Activated T-cell treated with anti-CD3 and anti-CD28 coated beads for 48 hours (primary cell): ENCODE data around the gene TMEM141.

ENCODE experiments used
- DNase-seq: peaks from one replicate; pipeline ENCODE4 v3.0.0-alpha.2; 2020; ENCODE audit warnings: low read depth

Gene TMEM141

DNA sequence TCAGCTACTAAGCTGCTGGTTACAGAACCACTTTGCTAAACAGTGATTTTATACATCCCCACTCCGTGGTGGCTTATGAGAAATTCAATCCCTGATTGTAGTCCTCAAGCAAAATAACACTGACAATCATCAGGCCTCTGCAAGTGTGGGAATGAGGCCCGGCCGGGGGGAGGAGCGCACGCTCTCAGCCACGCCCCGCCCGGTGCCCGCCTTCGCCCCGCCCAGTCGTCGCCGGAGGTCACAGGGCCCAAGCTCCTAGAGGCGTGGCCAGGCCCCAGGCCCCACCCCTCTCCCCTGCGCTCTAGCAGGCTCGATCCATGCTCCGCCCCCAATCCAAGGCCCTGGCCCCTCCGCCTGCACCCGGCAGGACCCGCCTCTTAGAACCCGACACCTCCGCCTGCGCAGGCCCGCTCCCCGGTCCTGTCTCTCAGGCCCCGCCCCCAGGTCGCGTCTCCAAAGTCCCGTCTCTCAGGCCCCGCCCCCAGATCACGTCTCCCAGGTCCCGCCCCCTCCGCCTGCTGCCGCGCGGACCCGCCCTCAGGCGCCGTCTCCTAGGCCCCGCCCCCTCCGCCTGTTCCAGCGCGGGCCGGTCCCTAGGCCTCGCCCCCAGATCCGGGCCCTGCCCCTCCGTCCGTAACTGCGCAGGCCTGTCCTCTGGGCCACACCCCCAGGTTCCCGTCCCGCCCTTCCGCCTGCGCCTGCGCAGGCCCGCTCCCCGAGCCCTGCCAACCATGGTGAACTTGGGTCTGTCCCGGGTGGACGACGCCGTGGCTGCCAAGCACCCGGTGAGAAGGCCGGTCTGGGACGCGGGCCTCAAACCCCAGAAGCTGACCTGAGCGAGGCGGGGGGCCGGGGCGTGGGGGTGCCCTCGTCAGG, at the start of gene TMEM141:
TMEM141 (plus strand) TSS at position 705 of the 876 bp plus-strand sequence; CDS start at position 732, 27 bp downstream.
- DNase-seq = peak; percentile 100

- DNase-seq = no peak
These were observed 49.1 kb upstream of the TMEM141 start for GRCh38 chr9:136741883-136742571.

DNA sequence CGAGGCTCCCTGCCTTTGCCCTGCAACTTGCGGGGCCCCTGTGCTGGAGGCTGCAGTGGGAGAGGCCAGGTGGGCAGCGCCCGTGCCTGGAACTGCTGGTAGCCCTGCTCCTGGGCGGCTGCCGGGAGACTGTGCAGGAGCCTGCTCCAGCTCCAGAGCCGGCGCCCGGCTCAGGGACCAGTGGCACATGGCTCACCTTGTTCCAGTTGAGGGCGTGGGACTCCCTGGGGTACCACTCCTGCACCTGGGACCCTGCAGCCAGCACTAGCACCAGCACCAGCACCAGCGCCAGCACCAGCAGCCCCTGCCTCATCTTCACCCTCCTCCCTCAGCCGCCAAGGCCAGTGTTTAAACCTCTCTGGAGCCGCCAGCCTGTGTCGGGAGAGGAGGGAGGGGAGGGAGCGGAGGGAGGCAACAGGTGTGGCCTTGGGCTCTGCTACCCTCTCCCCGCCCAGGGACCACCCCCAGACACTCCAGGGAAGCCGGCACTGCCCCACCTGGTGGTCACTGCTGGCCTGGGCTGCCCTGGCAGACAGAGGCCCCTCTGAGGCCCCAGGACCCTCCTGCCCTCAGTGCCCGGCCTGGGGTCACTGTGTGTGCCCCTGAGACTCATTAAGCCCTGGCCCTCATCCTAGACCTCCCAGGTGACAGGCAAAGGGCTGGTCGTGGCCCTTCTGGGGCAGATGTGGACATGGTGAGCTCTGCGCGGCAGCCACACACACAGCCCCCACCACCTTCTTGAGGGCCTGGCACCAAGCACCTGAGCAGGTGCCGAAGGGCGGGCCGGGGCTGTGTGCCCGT, 48.4 kb upstream of the TMEM141 start, which contains the start of gene LCN10:
LCN10 (minus strand) TSS at position 350 of the 801 bp plus-strand sequence; CDS start at position 313, 37 bp downstream.
- DNase-seq = no peak

- no peak for DNase-seq
These were observed 47.4 kb upstream of the TMEM141 start for GRCh38 chr9:136743639-136744211.

DNA sequence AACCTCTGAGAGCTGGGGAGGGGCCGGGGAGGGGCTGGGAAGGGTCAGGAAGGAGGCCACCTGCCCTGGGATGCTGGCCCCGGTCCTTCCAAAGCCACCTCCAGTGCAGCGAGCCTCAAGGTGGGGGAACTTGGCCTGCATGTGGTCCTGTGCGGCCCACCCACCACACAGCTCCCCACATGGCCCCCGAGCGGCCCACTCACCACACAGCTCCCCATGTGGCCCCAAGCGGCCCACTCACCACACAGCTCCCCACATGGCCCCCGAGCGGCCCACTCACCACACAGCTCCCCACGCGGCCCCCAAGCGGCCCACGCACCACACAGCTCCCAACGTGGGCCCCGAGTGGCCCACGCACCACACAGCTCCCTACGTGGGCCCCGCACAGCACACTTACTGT, 46.4 kb upstream of the TMEM141 start:
- DNase-seq = no peak

DNA sequence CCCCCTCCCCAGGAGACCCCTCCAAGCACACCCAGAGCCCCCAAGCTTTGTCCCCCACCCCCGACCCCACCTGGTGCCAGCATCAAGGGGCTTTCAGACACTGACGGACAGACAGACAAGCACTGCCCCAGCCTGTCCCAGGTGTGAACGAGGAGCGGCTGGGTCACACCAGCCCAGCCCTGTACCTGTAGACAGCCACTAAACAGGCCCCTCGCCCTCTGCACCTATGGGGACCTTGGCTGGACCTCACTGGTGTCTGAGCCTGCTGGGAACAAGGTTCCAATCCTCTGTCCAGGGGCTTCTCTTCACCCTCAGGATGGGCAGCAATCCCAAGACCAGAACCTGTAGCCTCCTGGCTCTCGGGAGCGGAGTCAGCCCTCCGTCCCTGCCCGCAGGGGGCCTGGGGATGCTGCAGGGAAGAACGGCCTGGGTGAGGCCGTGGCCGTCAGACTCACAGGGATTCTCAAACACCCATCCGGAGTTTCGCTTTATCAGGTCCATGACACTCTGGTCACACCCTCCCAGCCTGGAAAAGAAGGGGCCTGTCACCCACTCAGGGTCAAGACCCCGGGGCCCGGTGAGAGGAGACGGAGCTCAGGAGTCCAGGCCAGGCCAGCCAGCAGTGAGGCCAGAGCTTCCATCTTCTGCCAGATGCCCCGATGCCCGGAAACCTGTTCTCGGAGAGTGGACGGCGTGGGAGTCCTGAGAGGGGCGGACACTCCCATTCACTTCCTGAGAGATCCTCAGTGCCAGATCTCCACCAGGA, 45.6 kb upstream of the TMEM141 start:
- DNase-seq = no peak

- DNase-seq = no peak
These were observed 45.0 kb upstream of the TMEM141 start for GRCh38 chr9:136746155-136746490.

- no peak for DNase-seq
These were observed 44.5 kb upstream of the TMEM141 start for GRCh38 chr9:136746621-136747020.

- no peak for DNase-seq
These were observed 43.7 kb upstream of the TMEM141 start for GRCh38 chr9:136747161-136748060.

DNA sequence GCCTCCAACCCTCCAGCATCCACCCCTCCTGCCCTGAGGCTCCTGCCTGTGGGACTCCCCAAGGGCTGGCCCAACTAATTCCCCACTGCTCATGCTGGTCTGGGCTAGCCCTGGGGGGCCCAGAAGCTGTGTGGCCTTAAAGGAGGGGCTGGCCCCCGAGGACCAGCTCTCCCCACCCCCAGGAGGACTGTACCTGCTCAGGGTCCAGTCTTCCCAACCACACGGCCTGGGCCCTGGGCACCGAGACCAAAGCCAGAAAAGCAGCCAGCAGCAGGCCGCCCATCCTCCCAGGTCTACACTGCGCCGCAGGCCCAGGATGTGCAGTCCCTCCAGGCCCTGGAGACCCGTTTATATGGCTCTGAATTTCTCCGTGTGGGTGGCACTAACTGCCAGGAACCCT, 42.9 kb upstream of the TMEM141 start, which contains the start of gene LCN6:
LCN6 (minus strand) TSS at position 325 of the 400 bp plus-strand sequence; CDS start at position 283, 42 bp downstream.
- no peak for DNase-seq

GRCh38 chr9:136748666-136749611, 42.2 kb upstream of the TMEM141 start:
- no peak for DNase-seq

GRCh38 chr9:136750526-136750925, 40.6 kb upstream of the TMEM141 start:
- no peak for DNase-seq

DNA sequence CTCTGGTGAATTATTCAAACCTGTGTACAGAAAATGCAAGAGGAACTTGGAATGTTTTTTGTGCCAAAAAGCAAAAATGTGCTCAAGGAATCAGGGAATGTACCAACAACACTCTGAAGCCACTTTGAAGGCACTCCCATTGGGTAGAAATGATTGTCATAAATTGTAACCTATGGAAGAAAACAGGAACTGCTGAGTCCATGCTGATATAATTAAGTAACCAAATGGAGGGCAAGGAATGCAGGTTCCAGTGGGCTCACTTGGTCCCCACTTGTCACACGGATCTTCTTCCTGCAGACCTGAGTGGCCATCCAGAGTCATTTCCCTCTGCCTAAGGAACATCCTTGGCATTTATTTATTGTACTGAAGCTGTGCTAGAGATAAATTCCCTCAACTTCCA, 39.9 kb upstream of the TMEM141 start:
- no peak for DNase-seq

DNA sequence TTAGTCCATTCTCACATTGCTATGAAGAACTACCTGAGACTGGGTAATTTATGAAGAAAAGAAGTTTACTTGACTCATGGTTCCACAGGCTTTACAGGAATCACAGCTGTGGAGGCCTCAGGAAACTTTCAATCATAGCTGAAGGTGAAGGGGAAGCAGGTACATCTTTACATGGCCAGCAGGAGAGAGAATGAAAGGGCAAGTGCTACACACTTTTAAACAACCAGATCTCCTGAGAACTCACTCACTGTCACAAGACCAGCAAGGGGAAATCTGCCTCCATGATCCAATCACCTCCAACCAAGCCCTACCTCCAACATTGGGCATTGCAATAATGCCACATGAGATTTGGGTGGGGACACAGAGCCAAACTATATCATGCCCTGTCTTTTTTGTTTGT, 39.3 kb upstream of the TMEM141 start:
- no peak for DNase-seq

- no peak for DNase-seq
These were observed 37.6 kb upstream of the TMEM141 start for GRCh38 chr9:136753371-136754058.

- no peak for DNase-seq
These were observed 37.0 kb upstream of the TMEM141 start for GRCh38 chr9:136754059-136754572.

GRCh38 chr9:136754626-136755301, 36.4 kb upstream of the TMEM141 start:
- no peak for DNase-seq
